GM19238 (cell line): ENCODE data around the gene ROBO1.
"Not testable (repeated sequence)": the region's sequence is repeated elsewhere in the genome, so short reads cannot be mapped to it uniquely, and the experiment has no call there.

Source experiments
- DNase-seq: peaks from one replicate; pipeline ENCODE4 v3.0.0; 2011; ENCODE audit warnings: low spot score; ENCODE audit not compliant: insufficient read length

Gene ROBO1

GRCh38 chr3:79317551-79318518 is 450.0 kb downstream of the ROBO1 start:
- DNase-seq = no peak

- DNase-seq = no peak
Observed at GRCh38 chr3:79314962-79315361, 452.8 kb downstream of the ROBO1 start.

GRCh38 chr3:79314544-79314943 is 453.3 kb downstream of the ROBO1 start:
- no peak for DNase-seq

- no peak for DNase-seq
Observed at GRCh38 chr3:79310016-79310415, 457.8 kb downstream of the ROBO1 start.

- DNase-seq = no peak
Observed at GRCh38 chr3:79306934-79307570, 460.7 kb downstream of the ROBO1 start.

- not testable (repeated sequence) for DNase-seq
Observed at GRCh38 chr3:79299949-79300635, 467.7 kb downstream of the ROBO1 start.

GRCh38 chr3:79297245-79297960 is 470.4 kb downstream of the ROBO1 start:
- DNase-seq = no peak

- DNase-seq = no peak
Observed at GRCh38 chr3:79286882-79287281, 480.9 kb downstream of the ROBO1 start.

GRCh38 chr3:79285871-79286270 is 481.9 kb downstream of the ROBO1 start:
- DNase-seq = no peak

- no peak for DNase-seq
Observed at GRCh38 chr3:79285380-79285779, 482.4 kb downstream of the ROBO1 start.

- DNase-seq = no peak
Observed at GRCh38 chr3:79284781-79285180, 483.0 kb downstream of the ROBO1 start.

GRCh38 chr3:79278681-79279080 is 489.1 kb downstream of the ROBO1 start:
- no peak for DNase-seq

- no peak for DNase-seq
Observed at GRCh38 chr3:79268422-79268821, 499.4 kb downstream of the ROBO1 start.

- DNase-seq = no peak
Observed at GRCh38 chr3:79264892-79265291, 502.9 kb downstream of the ROBO1 start.

GRCh38 chr3:79263423-79263822 is 504.4 kb downstream of the ROBO1 start:
- DNase-seq = no peak

- no peak for DNase-seq
Observed at GRCh38 chr3:79258479-79258878, 509.3 kb downstream of the ROBO1 start.

- DNase-seq = no peak
Observed at GRCh38 chr3:79257791-79258190, 510.0 kb downstream of the ROBO1 start.

- DNase-seq = no peak
Observed at GRCh38 chr3:79255702-79256101, 512.1 kb downstream of the ROBO1 start.

GRCh38 chr3:79255292-79255691 is 512.5 kb downstream of the ROBO1 start:
- no peak for DNase-seq

GRCh38 chr3:79253704-79254103 is 514.1 kb downstream of the ROBO1 start:
- DNase-seq = no peak

GRCh38 chr3:79253271-79253670 is 514.5 kb downstream of the ROBO1 start:
- DNase-seq = no peak
